Measurements from ENCODE around the gene DOC2A.

DNA sequence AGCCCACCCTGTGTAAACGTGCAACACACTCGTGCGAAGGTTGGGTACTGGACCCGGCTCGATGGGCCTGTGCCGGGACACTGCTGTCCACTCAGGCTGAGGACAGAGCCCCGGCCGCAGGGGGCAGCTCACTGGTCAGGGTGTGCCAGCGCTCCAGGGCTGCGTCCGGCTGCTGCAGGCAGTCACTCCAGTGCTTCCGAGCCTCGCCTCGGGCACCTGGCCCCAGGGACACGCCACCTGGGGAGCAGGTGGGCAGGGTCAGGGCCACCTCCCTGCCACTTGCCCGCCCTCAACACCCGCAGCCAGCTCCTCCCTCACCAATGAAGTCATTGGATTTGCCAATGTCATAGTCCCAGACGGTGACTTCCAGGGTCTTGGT, 4.7 kb downstream of the DOC2A start:
- no peak for TF ChIP-seq YY1 (IDR thresholded peaks at IDR 0.05; ENCODE audit: insufficient read depth, insufficient read length)
- no peak for TF ChIP-seq ZNF274 (IDR thresholded peaks at IDR 0.05; ENCODE audit: low read depth, low read length)
- TF ChIP-seq SUZ12 (IDR thresholded peaks at IDR 0.05; ENCODE audit: extremely low read depth, insufficient read depth, insufficient read length), result no peak
